GM23248 (cell line): ENCODE measurements around the gene TMX1.

ENCODE experiments used
- EZH2 ChIP-seq: fragments of 200-600 bp; sonication (generic); IDR thresholded peaks from 2 replicates; pipeline ENCODE4 v1.6.1; 2018; ENCODE audit warnings: antibody characterized with exemption, mild to moderate bottlenecking; ENCODE audit not compliant: insufficient read depth, poor library complexity, severe bottlenecking
- EZH2phosphoT487 ChIP-seq: fragments of 200-600 bp; sonication (generic); IDR thresholded peaks from 2 replicates; pipeline ENCODE4 v1.6.1; 2018; ENCODE audit warnings: antibody characterized with exemption, moderate library complexity, mild to moderate bottlenecking, low read depth; ENCODE audit not compliant: insufficient read depth

GRCh38 chr14:51240804-51241380, 845 bp downstream of the TMX1 start:
- TF ChIP-seq EZH2 = no peak
- TF ChIP-seq EZH2phosphoT487 = no peak
